ENCODE measurements around the gene RPRD1B. TPM values are rescaled to one million over a fixed set of nuclear protein-coding genes. Genes with fewer than 3 reads are reported as not detected.

RPRD1B gene
- total RNA-seq, 1 experiment from 2014 or later: 43.6 TPM

- DNase-seq (no peak), ATAC-seq (no peak)
- Histone ChIP-seq H4K20me1 (ENCODE audit: low read length) (peaks cover 1% of the 10 kb centered on the region), H3K79me2 (ENCODE audit: low read length) (peaks cover 58% of the 10 kb centered on the region), H3K9me2 (replicated peaks; ENCODE audit: low read length) (no peaks in the 10 kb centered on the region), H3K27me3 (ENCODE audit: low read length) (no peaks in the 10 kb centered on the region), H2AFZ (ENCODE audit: low read length) (no peak overlapping the region), H3K4me2 (ENCODE audit: low read length) (no peak overlapping the region), H3K36me3 (ENCODE audit: low read depth, low read length) (peaks cover 60% of the 10 kb centered on the region), H3F3A (ENCODE audit: low read length, unreplicated experiment) (peaks cover 4% of the 10 kb centered on the region), H3K4me3 (ENCODE audit: low read length) (no peak overlapping the region), H3K27ac (ENCODE audit: low read length) (no peak overlapping the region), H3K4me1 (ENCODE audit: insufficient read depth, low read length) (peaks cover 21% of the 10 kb centered on the region), H3K9me3 (ENCODE audit: low read length) (no peaks in the 10 kb centered on the region; the same call in 1 of the 2 replicates), H3K9ac (ENCODE audit: low read length) (no peak overlapping the region)
- no TSS peak for BruUV-seq (replicated peaks)
- TF ChIP-seq EZH2phosphoT487 (IDR thresholded peaks at IDR 0.05; ENCODE audit: borderline replicate concordance, low read length) (no peak), EZH2 (IDR thresholded peaks at IDR 0.05; ENCODE audit: low read length, unreplicated experiment) (no peak)
- POLR2A ChIA-PET (ENCODE audit: unreplicated experiment): no interaction called here
- CTCF ChIA-PET: no interaction called here
- intact Hi-C loops (cut with micrococcal nuclease): no loop called here
Observed at GRCh38 chr20:38017959-38018358, 15.6 kb upstream of the RPRD1B start.

DNA sequence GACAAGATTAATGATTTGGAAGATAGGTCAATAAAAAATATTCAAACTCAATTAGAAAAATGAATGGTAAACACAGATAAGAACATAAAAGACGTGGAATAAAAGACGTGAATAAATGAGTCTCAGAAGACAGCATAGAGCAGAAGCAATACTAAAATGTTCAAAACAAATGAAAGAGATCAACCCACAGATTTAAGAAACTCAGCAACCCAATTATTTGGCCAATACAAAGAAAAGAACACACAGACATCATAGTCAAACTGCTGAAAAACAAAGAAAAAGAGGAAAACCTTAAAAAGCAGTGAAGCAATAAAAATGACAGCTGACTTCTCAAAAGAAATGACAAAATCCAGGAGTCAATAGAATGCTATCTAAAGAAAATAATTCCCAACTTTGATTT, 15.2 kb upstream of the RPRD1B start:
- intact Hi-C loops (cut with micrococcal nuclease): no loop called here
- Histone ChIP-seq H3K4me3 (ENCODE audit: low read length) (no peak overlapping the region), H3K9me3 (ENCODE audit: low read length) (no peaks in the 10 kb centered on the region; the same call in 1 of the 2 replicates), H3K9ac (ENCODE audit: low read length) (no peak overlapping the region), H3K27ac (ENCODE audit: low read length) (no peak overlapping the region), H3K36me3 (ENCODE audit: low read depth, low read length) (peaks cover 56% of the 10 kb centered on the region), H3K79me2 (ENCODE audit: low read length) (peaks cover 62% of the 10 kb centered on the region), H4K20me1 (ENCODE audit: low read length) (peaks cover 5% of the 10 kb centered on the region), H3K9me2 (replicated peaks; ENCODE audit: low read length) (no peaks in the 10 kb centered on the region), H3K4me1 (ENCODE audit: insufficient read depth, low read length) (peaks cover 25% of the 10 kb centered on the region), H3K4me2 (ENCODE audit: low read length) (no peak overlapping the region), H2AFZ (ENCODE audit: low read length) (no peak overlapping the region), H3F3A (ENCODE audit: low read length, unreplicated experiment) (peaks cover 4% of the 10 kb centered on the region), H3K27me3 (ENCODE audit: low read length) (no peaks in the 10 kb centered on the region)
- TF ChIP-seq EZH2 (IDR thresholded peaks at IDR 0.05; ENCODE audit: low read length, unreplicated experiment) (no peak), CTCF (conservative IDR thresholded peaks at IDR 0.05; ENCODE audit: low read depth, low read length) (no peak), EZH2phosphoT487 (IDR thresholded peaks at IDR 0.05; ENCODE audit: borderline replicate concordance, low read length) (no peak)
- no peak for ATAC-seq
- no peak for DNase-seq
- no TSS peak for BruUV-seq (replicated peaks)
- POLR2A ChIA-PET (ENCODE audit: unreplicated experiment): no interaction called here
- CTCF ChIA-PET: no interaction called here

GRCh38 chr20:38021087-38021772, 12.3 kb upstream of the RPRD1B start:
- peaks cover 40% of the 10 kb centered on the region for H3K36me3 ChIP-seq (ENCODE audit: low read depth, low read length)
- intact Hi-C loops (cut with micrococcal nuclease): loop anchor here (1.0 kb wide), 1 partner anchor 31 kb away; no protein-coding TSS in a partner anchor

More at GRCh38 chr20:38021087-38021772, 12.3 kb upstream of the RPRD1B start:
- Histone ChIP-seq H4K20me1 (ENCODE audit: low read length) (peaks cover 18% of the 10 kb centered on the region), H3K4me3 (ENCODE audit: low read length) (no peak overlapping the region), H3K27ac (ENCODE audit: low read length) (peak overlapping the region; percentile 59), H3K9me2 (replicated peaks; ENCODE audit: low read length) (no peaks in the 10 kb centered on the region), H3K9ac (ENCODE audit: low read length) (no peak overlapping the region), H3K79me2 (ENCODE audit: low read length) (peaks cover 83% of the 10 kb centered on the region), H3F3A (ENCODE audit: low read length, unreplicated experiment) (peaks cover 4% of the 10 kb centered on the region), H2AFZ (ENCODE audit: low read length) (no peak overlapping the region), H3K27me3 (ENCODE audit: low read length) (no peaks in the 10 kb centered on the region), H3K9me3 (ENCODE audit: low read length) (no peaks in the 10 kb centered on the region; the same call in 1 of the 2 replicates), H3K4me2 (ENCODE audit: low read length) (peak overlapping the region; percentile 25), H3K4me1 (ENCODE audit: insufficient read depth, low read length) (peaks cover 42% of the 10 kb centered on the region)
- ATAC-seq (peak; percentile 78), DNase-seq (peak; percentile 71)
- BruUV-seq (replicated peaks): no TSS peak
- ChIA-PET CTCF (interaction anchor here (0.5 kb wide), 1 partner anchor 28 kb away, joined by 7 read pairs; no protein-coding TSS in a partner anchor), POLR2A (ENCODE audit: unreplicated experiment) (interaction anchor here (1.0 kb wide), 1 partner anchor 12 kb away, joined by 5 read pairs; the partner anchor contains the start of genes RPRD1B and TTI1)
- TF ChIP-seq EZH2 (IDR thresholded peaks at IDR 0.05; ENCODE audit: low read length, unreplicated experiment) (no peak), CTCF (conservative IDR thresholded peaks at IDR 0.05; ENCODE audit: low read depth, low read length) (no peak), EZH2phosphoT487 (IDR thresholded peaks at IDR 0.05; ENCODE audit: borderline replicate concordance, low read length) (no peak)
